ENCODE data around the gene CARS1.

DNA sequence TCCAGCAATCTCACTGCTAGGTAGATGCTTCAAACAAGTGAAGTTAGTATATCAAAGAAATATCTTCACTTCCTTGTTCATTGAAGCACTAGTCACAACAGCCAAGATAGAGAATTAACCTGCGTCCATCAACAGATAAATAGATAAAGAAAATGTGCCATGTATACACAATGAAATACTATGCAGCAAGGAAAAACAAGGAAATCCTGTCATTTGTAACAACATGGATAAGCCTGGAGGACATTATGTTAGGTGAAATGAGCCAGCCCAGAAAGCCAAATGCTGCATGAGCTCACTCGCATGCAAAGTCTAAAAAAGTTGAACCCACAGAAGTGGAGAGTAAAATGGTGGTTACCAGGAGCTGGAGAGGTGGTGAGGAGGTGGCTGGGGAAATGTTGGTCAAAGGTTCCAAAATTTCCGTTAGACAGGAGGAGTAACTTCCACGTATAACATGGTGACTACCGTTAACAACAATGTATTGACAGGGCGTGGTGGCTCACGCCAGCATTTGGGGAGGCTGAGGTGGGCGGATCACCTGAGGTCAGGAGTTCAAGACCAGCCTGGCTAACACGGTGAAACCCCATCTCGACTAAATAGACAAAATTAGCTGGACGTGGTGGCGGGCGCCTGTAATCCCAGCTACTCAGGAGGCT, 23.6 kb upstream of the CARS1 start:
- TF ChIP-seq, protein P1, sequence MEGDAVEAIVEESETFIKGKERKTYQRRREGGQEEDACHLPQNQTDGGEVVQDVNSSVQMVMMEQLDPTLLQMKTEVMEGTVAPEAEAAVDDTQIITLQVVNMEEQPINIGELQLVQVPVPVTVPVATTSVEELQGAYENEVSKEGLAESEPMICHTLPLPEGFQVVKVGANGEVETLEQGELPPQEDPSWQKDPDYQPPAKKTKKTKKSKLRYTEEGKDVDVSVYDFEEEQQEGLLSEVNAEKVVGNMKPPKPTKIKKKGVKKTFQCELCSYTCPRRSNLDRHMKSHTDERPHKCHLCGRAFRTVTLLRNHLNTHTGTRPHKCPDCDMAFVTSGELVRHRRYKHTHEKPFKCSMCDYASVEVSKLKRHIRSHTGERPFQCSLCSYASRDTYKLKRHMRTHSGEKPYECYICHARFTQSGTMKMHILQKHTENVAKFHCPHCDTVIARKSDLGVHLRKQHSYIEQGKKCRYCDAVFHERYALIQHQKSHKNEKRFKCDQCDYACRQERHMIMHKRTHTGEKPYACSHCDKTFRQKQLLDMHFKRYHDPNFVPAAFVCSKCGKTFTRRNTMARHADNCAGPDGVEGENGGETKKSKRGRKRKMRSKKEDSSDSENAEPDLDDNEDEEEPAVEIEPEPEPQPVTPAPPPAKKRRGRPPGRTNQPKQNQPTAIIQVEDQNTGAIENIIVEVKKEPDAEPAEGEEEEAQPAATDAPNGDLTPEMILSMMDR (IDR thresholded peaks at IDR 0.05): no peak
- TF ChIP-seq POLR2A (IDR thresholded peaks at IDR 0.05): no peak

All from tibial nerve (tissue), 3 donors.